ENCODE results near the gene CCDC110. TPM values are rescaled to one million over a fixed set of nuclear protein-coding genes. Genes with fewer than 3 reads are reported as not detected.

Gene CCDC110
- total RNA-seq, 3 donors from 2014 or later: not detected

Other genes starting within 250 kb of the CCDC110 start
- gene LRP2BP, start 75.8 kb downstream of the CCDC110 start, total RNA-seq: under 1 TPM; 0.16 to 0.40 (median 0.21) TPM
- gene ANKRD37, start 74.9 kb downstream of the CCDC110 start, total RNA-seq: 10 to 100 TPM; 16.8 to 20.8 (median 20.3) TPM
- gene UFSP2, start 45.8 kb downstream of the CCDC110 start, total RNA-seq: 10 to 100 TPM; 15.3 to 25.7 (median 18.2) TPM
- gene PDLIM3, start 63.8 kb upstream of the CCDC110 start, total RNA-seq: not detected

All from activated T-cell treated with anti-CD3 and anti-CD28 coated beads, Interleukin-2, amount 50 U/mL, for 4 hours (primary cell).